DOHH2 (cell line): Measurements from ENCODE around the gene GSG1L.

Experiments
- EZH2phosphoT487 ChIP-seq: fragments of 200-600 bp; sonication (generic); IDR thresholded peaks from 2 replicates; pipeline ENCODE4 v1.6.1; 2017; ENCODE audit warnings: borderline replicate concordance, mild to moderate bottlenecking, antibody characterized with exemption, low read length, moderate library complexity, mixed read lengths
- TF ChIP-seq, protein P1 (sequence below): fragments of 200-600 bp; sonication (generic); IDR thresholded peaks from one replicate; pipeline ENCODE4 v1.5.1; 2014; ENCODE audit warnings: antibody characterized with exemption, mild to moderate bottlenecking, low read depth, low read length; ENCODE audit not compliant: poor library complexity, severe bottlenecking

DNA sequence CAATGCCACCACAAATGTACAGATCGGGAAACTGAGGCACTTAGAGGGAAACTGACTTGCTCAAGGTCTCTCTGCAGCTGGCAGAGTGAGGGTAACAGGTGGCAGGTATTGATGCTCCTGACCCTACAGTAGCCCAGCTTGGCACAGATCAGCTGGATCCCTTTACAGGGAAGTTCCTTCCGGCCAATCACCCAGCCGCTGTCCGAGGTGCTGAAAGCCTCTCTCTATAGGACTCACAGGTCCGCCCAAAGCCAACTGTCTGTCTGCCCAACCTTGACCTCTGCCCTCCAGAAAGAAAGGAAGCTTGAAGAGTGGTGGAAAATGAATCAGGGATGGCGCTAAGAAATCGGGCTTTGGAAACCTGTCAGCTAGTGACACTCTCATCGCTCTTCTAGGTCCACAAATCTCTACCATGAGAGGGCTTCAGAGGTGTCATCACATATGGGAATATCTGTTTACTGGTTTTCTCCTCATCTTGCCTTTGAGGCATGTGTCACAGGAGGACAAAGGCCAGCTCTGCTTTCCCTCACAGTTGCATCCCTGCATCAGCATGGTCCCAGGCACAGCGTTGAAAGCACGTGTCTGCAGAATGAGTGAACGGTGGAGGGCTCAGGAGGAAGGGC is 267.4 kb downstream of the GSG1L start:
- TF ChIP-seq EZH2phosphoT487: no peak
- TF ChIP-seq, protein P1, sequence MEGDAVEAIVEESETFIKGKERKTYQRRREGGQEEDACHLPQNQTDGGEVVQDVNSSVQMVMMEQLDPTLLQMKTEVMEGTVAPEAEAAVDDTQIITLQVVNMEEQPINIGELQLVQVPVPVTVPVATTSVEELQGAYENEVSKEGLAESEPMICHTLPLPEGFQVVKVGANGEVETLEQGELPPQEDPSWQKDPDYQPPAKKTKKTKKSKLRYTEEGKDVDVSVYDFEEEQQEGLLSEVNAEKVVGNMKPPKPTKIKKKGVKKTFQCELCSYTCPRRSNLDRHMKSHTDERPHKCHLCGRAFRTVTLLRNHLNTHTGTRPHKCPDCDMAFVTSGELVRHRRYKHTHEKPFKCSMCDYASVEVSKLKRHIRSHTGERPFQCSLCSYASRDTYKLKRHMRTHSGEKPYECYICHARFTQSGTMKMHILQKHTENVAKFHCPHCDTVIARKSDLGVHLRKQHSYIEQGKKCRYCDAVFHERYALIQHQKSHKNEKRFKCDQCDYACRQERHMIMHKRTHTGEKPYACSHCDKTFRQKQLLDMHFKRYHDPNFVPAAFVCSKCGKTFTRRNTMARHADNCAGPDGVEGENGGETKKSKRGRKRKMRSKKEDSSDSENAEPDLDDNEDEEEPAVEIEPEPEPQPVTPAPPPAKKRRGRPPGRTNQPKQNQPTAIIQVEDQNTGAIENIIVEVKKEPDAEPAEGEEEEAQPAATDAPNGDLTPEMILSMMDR: no peak
